NCI-H1092 treated with DMSO at 0.1 percent for 48 hours (cell line): ENCODE results near the gene CFAP107.
"Not testable (repeated sequence)": the region's sequence is repeated elsewhere in the genome, so short reads cannot be mapped to it uniquely, and the experiment has no call there.

ENCODE experiments used
- DNase-seq: peaks from one replicate; lab custom pipeline; 2025; lab: John Stamatoyannopoulos, UW

CFAP107 gene

DNA sequence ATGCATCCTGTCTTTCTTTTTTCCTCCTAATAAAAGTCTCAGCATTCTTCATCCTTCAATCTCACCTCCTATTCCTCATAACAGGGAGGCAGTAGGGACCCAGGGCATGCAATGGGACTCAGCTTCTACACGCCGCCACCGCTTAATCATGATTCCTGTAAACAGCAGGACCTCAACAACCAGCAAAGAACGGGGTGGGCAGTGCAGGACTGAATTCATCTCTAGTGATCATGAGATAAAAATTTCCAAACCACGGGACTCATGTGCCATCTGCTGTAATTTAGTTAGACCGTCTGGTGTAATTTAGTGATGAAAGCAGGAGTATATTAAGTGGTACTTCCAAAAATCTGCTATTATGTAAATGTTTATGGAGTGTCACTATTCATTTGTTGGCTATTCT is 32.9 kb downstream of the CFAP107 start:
- no peak for DNase-seq

DNA sequence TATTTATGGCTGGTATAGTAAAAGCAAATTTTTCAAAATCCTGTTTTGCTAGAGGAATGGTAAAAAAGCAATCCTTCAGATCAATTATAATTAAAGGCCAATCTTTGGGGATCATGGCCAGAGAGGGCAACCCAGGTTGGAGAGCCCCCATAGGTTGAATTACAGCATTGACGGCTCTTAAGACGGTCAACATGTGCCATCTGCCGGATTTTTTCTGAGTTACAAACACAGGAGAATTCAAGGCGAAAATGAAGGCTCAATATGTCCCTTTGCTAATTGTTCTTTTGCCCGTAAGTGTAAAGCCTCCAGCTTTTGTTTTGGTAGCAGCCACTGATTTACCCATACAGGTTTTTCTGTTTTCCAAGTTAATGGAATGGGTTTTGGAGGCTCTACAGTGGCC is 35.5 kb downstream of the CFAP107 start:
- DNase-seq = peak; percentile 17

DNA sequence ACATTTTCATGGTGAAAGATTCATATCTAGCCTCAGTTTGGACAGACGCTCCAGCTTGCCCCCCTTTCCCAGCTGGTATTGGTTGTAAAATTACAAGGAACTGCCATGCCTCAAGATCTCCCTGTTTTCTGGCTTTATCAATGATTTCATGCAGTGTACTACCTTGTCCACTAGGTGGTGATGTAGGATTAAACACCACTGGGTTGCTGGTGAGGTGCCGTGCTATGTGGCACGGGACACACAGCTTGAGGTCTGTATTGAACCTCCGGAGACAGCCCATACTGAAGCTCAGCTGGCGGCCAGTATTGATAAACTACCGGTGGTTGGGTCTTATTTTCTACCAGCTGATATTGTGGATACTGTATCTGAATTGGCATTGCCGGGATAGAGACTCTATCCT is 37.8 kb downstream of the CFAP107 start:
- DNase-seq = peak; percentile 5

DNA sequence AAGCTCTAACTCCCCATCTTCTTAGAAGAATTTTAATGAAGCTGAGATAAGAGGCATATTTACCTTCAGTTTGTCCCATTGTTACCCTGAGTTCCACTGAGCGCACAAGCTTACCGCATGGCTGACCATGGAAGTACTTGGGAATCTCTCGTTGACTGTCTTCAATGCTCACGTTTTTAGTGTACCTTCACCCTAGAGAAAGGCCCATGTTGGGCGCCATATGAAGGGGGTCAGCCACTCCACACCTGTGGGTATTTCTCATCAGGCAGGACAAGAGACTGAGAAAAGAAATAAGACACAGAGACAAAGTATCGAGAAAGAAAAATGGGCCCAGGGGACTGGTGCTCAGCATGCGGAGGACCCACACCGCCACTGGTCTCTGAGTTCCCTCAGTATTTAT is 38.7 kb downstream of the CFAP107 start:
- not testable (repeated sequence) for DNase-seq

DNA sequence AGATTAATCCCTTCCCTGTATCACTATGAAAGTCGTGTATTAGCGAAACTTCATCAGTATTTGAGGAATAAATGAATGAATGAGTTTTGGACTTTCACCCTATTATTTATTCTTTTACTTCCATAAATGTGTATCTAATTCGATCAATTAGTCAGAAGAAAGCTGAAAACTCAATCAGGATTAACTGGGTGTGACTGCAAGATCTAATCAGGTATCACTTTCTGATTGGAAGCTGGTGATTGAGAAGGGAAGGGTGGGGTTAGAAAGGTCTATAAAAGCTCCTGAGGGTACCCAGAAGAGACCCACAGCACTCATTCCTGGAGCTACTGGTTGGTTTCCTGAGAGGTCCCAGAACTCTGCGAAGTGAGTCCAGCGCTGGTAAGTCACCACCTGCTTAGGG is 45.1 kb downstream of the CFAP107 start, which contains the start of gene PRAMEF1:
PRAMEF1 (plus strand) TSS at position 301 of the 400 bp plus-strand sequence. CDS start 1,831 bp downstream, outside the sequence.
- not testable (repeated sequence) for DNase-seq

DNA sequence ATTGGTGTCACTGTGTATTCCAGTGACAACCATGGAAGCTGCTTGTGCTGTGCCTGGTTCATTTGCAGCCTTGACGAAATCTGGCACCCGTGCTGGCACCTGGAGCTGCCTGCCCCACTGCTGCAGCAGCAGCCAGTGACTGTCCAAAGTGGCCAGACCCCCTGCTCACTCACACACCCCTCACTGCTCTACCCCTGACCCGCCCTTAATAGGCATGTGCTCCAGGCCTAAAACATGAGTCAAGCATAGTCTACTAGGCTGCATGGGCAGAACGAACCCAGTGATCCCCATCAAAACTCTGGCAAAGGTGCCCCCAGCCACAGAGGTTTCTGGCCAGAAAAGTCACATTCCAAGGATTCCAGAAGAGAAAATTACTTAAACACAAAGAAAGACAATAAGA is 52.9 kb downstream of the CFAP107 start:
- DNase-seq = no peak

DNA sequence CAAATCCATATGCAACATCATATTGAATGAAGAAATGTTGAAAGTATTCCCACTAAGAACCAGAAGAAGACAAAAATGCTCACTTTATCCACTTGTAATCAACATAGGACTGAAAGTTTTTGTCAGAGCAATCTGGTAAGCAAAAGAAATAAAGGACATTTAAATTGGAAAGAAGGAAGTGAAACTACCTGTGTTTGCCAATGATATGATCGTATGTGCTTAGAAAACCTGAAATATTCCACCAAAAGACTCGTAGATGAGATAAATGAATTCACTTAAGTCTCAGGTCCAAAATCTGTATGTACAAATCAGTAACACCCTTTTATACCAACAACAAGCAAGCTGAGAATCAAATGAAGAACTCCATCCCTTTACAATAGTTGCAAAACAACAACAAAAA is 53.7 kb downstream of the CFAP107 start:
- no peak for DNase-seq

DNA sequence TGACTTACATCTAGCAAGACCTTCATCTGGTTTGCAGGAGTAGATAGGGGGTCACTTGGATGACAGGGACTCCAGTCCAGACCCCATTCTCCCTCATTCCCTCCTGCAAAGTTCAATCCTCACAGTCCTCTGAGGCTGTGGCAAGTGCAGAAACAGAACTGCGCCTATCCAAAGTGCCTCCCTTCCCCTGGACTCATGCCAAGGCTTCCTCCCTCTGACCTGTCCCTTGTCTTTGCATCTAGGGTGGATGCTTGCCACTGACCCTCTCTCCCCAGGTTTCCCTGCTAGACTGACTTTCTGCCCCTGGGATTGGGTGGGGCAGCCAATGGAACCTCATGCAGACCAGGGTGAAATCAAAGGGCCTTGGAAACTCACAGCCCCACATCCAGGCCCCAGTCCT is 63.9 kb downstream of the CFAP107 start:
- no peak for DNase-seq

DNA sequence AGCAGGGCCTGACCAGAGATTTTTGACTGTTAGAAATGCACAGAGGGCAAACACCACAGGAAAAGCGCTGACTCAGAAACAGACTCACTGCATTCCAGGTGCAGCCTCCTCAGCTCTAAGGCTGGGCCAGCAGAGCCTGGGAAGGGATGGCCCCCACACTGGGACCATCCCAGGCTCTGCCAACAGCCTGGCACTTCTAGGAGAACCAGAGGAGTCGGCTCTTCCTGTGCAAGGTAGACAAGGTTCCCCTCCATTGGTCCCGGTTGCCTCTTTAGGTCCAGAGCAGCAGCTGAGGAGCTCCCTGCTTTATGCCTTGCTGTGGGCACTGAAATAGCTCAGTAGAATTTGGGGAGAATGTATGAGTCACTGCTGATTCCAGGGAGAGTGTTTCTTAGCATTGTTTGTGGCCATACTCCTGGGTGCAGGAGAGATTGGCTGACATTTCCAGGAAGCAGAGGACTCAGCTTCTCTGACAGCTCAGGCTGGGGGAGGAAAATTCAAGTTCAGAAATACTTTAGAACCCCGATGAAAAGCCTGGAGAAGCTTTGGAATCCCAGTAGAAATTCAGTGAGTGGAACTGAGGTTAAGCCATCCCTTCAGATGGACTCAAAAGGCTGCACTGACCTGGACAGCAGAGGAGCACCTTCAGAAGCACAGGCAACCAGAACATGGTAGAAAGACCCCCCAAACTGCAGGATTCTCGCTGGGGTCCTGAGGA is 64.8 kb downstream of the CFAP107 start:
- DNase-seq = no peak

DNA sequence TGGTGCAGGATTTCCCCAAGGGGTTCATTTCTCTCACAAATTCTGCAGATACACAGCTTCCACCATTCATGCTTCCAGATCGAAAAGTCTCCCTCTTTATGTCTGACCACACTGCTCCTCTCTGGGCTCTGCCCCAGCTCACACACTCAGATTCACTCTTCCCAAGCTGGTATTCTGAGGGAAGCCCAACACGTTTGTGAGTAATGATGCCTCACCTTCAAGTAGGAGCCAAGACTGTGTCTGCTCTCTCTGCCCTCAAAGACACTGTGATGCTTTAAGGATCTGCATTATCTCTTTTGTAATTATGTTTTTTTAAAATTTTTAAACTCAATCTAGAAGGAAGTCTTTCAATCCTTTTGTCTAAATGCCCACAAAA is 65.4 kb downstream of the CFAP107 start:
- no peak for DNase-seq
